NCI-H460 (cell line): Measurements from ENCODE around the gene GASK1A. TPM values are rescaled to one million over a fixed set of nuclear protein-coding genes. Genes with fewer than 3 reads are reported as not detected.

Experiments
- DNase-seq: peaks from one replicate; pipeline ENCODE4 v3.0.0-alpha.2; 2016; ENCODE audit warnings: low read depth; ENCODE audit errors: extremely low read depth
- total RNA-seq: library from RNA; depleted of rRNA; stranded (reverse); fragments of >200 nt; shearing (Covaris generic); gene quantifications from 2 replicates; pipeline ENCODE4 v1.2.3, GENCODE V29; 2014

The GASK1A gene
- total RNA-seq, 1 experiment from 2014 or later, result not detected

DNA sequence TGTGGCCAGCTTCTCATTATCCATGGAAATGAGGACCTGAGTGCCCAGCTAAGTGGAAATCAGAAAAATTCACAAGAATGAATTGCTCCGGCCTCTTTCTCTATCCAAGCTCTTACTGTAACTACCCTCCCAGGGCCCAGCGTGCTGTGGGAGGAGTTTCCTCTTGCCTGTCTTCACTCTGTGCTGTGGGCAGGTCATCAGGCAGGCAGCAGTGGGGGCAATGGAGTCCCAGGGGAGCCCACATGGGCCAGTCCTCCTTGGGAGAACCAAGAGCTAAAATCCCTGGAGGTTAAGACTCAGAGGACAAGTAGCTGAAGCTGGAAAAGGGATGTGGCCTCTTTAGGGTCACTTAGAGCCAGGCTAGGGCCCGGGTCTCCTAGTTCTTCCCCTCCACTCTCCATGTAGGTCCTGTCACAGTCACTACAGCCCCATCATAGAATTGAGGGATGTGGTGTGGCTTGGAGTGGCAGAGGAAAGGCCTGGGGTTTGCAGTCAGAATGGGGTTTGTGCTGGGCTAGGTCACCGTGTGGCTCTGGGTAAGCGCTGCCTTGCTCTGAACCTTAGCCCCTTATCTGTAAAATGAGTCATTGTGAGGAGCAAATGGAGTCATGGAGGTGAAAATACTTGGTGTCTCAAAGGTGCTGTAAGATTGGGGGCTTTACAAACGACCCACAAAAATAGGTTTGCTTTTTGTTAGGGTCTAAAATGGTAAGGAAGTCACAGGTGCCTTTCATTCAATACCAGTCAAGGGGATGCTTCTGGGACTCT, 3.7 kb downstream of the GASK1A start:
- no peak for DNase-seq

DNA sequence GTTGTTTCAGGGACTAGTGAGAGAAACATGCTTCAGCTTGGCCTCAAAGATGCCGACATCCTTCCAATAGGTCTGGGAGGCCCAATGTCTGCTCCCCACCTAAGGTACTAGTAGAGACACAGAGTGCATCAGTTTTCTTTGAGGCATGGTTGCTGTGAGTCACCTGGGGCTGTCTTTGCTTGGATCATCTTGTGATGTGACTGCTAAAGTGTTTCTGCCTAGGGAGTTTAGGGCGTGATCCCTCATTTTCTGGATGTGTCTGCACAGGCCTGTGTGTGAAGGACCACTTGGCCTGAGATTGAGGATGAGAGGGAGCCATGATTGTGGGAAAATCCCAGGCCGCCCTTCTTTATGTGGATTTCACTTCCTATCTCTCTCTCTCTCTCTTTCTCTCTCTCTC, 4.8 kb downstream of the GASK1A start:
- DNase-seq, result no peak

DNA sequence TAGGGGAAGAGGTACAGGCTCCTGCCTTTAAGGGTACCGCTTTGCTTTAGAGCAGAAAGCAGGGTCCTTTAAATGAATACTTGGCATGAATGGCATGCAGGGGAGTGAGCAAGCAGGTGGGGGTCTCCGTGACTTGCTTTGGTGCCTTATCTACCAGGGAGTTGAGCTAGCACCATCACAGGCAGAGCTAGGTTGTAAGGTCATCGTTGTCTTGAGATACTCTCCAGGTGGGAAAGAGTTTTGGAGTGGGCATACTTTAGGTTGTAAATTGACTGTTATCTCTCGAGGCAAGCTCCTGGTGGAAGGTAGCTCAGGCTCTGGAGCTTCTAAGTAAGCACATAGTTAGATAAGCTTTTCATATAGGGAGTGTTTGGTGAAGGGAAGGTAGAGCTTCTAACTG, 5.6 kb downstream of the GASK1A start:
- no peak for DNase-seq

DNA sequence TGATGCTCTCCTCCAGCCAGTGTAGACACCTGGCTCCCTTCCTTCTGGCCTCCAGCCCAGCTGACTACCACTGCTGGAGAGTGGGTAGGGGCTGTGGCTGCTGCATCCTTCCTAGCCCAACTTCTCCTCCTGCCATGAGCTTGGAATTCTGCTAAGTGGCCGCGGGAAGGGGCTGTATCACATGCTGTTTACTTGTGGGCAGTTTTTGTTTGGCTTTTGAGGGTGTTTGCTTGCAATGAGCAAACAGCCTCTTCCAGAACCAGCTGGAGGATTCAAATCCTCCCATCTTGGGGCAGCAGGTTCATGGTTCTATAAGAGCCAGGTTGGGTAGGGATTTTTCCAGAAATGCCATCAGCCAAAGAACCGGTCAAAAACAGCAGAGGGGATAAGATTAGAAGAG, 9.0 kb downstream of the GASK1A start:
- no peak for DNase-seq

DNA sequence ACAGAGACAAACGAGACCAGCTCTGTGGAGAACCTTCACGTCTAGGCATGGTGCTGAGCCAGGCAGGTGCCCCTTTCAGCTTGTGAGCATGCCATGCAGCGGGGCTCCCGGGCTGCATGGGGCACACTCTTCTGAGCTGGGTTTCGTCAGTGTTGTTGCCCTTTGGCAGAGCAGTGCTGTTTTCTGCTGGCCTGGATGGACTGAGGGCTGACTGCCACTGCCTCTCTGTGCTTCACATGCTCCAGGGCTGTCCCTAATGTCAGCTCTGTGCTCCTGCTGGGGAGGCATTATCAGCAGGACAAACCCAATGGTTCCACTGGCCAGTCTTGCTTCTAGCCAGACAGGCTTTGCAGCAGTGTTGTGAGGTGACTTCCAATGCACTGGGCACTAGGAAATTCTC, 9.5 kb downstream of the GASK1A start:
- DNase-seq, result no peak

DNA sequence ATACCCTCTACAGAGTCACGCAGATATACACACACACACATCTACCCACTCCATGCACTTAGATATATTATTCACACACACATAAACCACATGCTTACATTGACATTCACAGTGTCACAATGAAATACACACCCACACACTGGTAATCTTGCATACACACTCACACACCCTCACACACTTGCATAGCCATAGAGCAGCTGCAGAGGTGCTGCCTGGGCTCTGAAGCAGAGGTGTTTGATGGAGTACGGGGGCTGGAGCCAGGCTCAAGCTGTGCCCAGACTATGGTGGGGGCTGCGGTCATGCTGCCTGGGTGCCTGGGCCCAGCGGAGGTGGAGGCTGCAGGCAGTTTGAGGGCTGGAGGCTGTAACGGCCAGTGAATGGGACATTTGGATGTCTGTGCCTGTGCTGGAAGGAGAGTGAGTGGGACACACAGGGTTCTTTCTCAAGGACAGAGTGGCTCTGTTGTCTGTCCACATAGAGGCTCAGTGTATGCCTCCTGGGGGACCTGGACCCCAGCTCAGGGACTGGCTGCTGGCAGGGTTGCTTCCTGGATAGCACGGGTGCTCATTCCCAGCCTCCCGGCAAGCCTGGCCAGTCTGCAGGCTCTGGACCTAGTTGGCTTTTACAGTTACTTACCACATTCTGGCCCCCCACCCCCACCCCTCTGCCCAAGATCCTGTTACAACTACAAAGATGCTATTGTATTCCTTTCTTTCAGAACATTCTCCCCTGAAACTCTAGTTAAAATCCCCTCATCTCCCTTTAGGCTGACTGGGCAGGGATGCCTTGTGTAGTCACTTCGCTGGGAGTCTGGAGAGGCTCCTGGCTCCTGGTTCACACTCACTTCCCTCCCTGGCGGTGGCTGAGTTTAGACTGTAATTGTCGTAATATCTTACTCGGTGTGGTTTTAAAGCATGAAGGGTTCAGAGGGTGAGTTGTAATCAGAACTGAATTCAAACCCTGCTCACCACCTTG, 12.5 kb downstream of the GASK1A start:
- DNase-seq, result no peak

DNA sequence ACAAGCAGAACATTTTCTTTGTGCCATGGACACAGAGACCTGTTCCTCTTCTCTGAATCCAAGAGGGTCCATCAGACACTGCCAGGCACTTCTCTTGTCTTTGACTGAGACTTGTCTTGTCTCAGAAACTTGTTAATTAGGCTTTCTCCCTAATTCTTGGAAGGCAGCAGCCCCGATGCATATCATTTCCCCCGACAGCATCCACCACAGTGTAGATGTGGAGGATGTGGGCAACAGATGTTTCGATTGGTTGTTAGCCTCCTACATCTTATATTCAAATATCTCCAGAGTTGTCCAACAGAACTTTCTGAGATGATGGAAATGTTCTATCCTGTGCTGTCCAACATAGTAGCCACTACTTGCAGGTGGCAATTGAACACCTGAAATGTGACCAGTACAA, 15.5 kb downstream of the GASK1A start:
- no peak for DNase-seq

DNA sequence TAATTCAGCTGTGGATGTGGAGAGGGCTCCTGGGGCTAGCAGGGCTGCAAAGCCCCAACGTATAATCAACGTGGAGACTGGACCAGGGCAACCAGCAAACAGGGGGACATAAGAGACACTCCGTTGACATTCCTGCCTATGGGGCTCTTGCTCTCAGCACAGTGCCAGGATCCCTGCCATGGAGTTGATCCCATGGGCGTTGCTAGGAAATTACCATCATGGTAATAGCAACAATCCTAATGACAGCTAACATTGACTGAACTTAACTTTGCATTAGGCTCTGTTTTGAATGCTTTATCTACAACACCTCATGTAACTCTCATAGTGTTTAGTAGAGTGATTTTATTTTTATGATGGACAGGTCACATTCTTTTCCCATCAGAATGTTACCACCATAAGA, 16.9 kb downstream of the GASK1A start:
- DNase-seq, result no peak

DNA sequence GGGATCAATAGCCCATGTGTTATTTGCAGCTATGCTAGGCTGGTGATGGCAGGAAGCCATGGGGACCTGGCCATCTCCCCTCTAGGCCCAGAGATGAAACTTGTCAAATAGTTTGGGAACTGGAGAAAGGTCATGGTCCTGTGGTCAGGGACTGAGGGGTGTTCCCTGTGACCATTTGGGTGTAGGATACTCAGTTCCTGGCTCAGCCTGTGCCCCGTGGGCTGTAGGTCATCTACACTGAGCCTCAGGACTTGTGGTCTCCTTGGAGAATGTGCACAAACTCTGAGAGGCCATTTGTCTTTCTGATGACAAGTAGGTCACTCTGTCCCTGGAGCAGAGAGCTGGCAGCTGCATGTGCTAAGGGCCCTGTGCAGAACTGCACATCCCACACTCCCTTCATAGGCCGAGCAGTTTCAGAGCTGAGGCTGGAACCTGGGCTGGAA, 17.5 kb downstream of the GASK1A start:
- DNase-seq, result no peak

DNA sequence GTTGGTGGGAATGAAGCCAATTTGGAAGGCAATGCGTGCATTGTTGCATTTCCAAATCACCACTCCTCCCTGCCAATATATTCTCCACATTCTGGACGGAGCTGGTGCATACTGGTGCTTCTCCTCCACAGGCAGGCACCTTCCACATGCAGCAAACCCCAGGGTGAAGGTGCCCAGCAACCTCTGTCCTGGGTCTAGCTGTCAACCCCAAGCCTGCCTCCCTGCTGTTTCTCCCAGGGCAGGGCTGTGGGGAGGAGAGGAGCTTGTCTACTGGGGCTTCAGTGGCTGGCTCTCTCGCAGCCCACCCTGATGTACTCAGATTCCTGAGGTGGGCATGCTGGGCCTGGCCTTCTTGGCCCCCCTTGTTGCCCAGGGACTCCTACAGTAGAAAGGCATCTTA, 20.1 kb downstream of the GASK1A start:
- no peak for DNase-seq

DNA sequence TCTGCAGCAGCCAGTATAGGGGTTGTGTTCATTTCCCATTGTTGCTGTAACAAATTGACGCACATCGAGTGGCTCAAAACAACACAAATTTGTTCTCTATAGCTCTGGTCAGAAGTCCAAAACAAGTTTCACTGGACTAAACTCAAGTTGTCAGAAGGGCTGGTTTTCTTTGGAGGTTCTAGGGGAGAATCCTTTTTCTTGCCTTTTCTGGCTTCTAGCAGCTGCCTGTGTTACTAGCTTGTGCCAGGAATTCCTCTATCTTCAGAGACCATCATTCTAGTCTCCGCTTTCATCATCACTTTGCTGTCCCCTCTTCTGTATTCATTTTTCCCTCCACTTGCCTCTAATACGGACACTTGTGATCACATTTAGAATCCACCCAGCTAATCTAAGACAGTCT, 20.5 kb downstream of the GASK1A start:
- DNase-seq, result no peak

DNA sequence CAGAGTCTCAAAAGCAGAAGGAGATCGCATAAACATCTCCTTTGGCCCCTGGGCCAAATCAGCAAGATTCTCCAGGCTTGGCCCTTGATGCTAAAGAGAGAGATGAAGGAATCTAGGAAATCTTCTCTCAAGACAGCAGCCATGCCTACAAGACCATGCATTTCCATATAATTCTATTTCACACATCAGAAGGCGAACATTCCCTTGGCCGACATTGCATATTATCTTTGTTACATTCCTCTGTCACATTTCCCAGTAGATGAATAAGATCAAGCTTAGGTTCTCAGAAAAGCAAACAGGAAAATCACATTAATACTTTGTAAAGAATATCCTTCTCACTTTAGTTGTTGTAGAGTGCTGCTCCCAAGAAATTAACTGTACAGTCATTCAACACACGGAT, 21.3 kb downstream of the GASK1A start:
- no peak for DNase-seq

DNA sequence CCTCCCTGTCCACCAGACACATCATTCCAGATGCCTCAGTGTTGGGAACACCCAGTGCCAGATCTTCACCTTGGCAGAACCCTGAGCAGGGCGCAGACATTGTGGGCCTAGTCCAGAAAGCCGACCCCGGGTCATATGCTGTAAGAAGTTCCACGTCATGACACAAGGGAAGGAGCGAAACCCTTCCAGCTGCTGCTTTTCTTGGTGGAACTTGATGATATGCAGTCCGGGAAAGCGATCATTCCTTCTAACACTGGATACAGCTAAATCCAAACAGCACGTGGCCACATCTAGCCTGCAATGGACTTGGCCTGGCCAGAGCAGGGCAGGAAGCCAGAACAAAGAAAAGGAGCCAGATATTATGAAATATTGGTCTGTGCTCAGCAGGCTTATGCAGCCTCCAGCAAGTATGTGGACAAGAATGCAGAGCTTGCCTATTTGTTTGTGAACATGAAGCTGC, 22.0 kb downstream of the GASK1A start:
- DNase-seq, result no peak

DNA sequence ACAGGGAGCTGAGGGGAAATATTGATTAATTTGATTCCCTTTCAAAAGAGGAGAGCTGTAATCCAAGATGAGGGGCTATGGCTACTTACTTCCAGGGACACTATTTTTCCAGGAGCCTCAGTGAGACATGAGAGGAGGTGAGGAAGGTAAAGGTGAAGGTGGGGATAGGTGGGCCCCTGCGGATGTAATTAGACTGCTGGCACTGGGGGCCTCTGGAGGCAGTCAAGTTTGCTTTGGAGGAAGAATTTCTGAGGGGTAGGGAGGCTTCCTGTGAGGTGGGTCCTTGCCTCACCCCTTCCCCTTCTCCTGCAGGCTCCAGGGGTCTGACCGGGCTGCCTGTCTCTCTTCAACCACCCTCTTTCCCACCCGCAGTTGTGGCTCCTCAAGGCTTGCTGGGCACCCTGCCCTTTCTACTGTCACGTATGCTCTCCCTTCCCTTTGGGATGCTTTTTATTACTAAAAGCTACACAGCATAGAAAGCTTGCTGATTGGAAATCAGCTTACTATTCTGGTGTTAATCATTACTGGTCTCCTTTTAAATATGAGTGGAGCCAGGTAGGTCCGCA, 22.5 kb downstream of the GASK1A start:
- DNase-seq, result no peak

DNA sequence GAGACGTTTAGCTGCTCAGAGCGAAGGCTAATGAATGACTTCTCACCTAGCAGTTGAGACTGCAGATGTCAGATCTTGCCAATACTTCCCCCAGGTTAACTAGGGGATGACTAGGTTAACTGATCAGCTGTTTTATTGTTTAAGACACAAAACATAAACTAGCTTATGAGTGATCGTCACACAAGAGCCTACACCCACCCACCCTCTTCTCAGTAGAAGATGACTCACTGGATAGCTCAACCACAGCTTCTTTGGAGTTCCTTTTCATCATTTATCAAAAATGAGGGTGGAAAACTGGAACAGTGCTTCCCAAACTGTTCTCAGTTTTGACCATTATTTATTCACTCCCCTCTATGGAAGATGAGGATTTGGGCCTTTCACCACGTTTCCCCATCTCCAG, 25.2 kb downstream of the GASK1A start:
- DNase-seq, result no peak

DNA sequence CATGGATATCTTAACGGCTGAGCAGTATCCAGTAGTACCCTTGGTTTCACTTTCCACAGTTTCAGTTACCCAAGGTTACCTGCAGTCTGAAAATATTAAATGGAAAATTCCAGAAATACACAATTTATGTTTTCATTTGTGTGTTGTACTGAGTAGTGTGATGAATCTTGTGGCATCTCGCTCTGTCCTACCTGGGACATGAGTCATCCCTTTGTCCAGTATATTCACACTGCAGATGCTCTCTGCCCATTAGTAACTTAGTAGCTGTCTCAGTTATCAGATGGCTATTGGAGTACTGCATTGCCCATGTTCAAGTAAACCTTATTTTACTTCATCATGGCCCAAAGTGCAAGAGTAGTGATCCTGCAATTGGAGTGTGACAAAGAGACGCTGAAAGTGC, 26.1 kb downstream of the GASK1A start:
- DNase-seq, result no peak

DNA sequence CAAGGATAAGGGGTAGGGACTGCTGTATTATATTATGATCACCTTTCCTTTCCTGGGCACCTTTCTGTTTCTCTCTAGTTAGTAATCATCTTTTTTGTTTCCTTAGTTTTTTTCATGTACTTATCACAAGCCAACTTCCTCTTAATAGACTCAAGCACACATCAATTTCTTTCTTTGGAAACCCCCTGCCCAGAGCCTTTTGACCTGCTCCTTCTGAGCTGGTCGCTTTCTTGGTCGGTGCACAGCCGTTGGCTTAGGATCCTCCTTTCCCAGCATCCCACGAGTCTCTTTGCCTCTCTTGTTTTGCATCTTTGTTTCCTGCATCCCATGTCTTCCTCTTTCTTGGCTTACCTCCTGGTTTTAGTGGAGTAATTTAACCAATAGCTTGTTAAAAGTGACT, 26.9 kb downstream of the GASK1A start:
- no peak for DNase-seq

DNA sequence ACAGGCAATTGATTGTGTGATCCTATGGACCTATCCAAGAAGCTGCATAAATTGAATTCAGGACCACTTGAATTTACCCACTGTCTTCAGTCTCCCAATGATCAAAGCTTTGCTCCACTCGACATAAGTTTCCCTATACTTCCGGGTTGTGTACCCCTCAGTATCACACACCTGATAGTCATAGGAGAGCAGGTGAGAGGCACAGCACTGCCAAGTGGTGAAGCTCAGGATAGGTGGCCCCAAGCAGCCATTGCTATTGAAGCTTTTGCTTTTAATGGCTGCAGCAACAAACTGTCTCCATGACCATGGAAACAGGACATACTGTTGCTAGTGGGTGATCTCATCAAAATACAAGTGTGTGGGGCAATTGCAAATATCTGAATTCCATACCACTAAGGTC, 27.7 kb downstream of the GASK1A start:
- DNase-seq, result no peak

DNA sequence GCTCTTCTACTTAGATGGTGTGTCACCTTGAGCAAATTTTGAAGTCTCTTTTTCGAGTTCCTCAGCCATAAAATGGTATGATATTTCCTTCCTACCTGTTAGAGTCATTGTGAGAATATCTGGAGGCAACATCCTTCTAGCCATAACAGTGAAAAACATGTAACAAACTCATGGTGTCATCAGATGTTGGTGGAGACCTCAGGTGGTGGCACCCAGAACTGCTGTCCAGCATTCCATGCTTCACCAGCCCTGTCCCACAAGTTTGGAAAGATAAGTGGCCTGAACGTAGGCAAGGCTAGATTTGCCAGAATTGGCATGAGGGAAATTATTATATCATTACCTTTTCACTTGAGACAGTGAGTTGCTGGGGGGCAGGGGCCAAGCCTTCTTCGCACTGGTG, 30.4 kb downstream of the GASK1A start:
- DNase-seq, result no peak

DNA sequence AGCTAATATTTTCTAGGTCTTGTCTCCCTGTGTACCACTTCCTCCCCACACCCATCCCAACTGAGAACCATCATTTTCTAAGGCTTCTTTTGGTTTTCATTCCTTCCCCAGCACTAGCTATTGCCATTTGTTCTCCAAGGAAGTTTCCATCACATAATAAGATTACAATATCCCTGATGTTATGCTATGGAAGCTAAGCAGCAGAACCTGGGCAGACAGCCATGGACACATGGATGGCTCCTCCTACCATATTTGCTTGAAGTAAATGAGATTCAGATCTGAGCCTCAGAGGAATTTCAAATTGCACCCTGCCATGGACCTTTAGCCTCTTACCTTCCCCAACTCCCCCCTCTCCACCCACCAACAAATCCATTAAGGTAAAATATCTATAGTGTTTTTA, 31.5 kb downstream of the GASK1A start:
- no peak for DNase-seq

DNA sequence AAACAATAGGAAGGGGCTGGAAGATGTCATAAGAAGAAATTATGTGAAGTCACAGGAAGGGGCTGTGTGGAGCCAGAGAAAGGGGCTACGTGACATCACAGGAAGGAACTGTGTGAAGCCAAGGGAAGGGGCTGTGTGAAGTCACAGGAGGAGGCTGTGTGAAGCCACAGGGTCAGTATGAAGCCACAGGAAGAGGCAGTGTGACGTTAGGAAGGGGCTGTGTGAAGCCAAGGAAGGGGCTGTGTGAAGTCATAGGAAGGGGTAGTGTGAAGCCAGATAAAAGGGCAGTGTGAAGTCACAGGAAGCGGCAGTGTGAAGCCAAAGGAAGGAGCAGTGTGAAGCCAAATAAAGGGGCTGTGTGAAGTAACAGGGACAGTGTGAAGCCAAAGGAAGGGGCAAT, 32.5 kb downstream of the GASK1A start:
- DNase-seq, result no peak
